CD14-positive monocyte (primary cell): Measurements from ENCODE around the gene ACVR1. TPM values are rescaled to one million over a fixed set of nuclear protein-coding genes. Genes with fewer than 3 reads are reported as not detected.
"Not testable (repeated sequence)": the region's sequence is repeated elsewhere in the genome, so short reads cannot be mapped to it uniquely, and the experiment has no call there.

ENCODE experiments used
- DNase-seq, 3 donors: peaks; one replicate each; pipeline ENCODE4 v3.0.0-alpha.2; 2011 to 2022
- H2AFZ ChIP-seq: 2 replicates; pipeline ENCODE4 v1.6.0; 2012; ENCODE audit warnings: mild to moderate bottlenecking, low read depth, low read length, inconsistent platforms; ENCODE audit not compliant: insufficient read depth, poor library complexity, severe bottlenecking
- H3K27ac ChIP-seq, 2 donors: 1 replicate in 1 of 2; 2 replicates in 1 of 2; pipeline ENCODE4 v1.5.1; 2012 to 2013; ENCODE audit warnings: low read length in 2 of 2, control low read depth in 1 of 2, inconsistent platforms in 1 of 2, low read depth in 1 of 2, mild to moderate bottlenecking in 1 of 2
- H3K27me3 ChIP-seq, 2 donors: one replicate each; pipeline versions ENCODE4 v1.6.0 to v1.6.1; 2011 to 2013; ENCODE audit warnings: low read length in 2 of 2; ENCODE audit not compliant: control insufficient read depth in 2 of 2, insufficient read depth in 2 of 2
- H3K36me3 ChIP-seq, 2 donors: replicated peaks in 1 of 2; 1 replicate in 1 of 2; 2 replicates in 1 of 2; pipeline versions ENCODE4 v1.5.1 to v1.6.1; 2012 to 2013; ENCODE audit warnings: low read length in 2 of 2, control low read depth in 1 of 2, inconsistent platforms in 1 of 2, mild to moderate bottlenecking in 1 of 2; ENCODE audit not compliant: insufficient read depth in 2 of 2, control insufficient read depth in 1 of 2
- H3K4me1 ChIP-seq, 2 donors: 1 replicate in 1 of 2; 2 replicates in 1 of 2; pipeline versions ENCODE4 v1.5.1 to v1.6.1; 2012 to 2013; ENCODE audit warnings: low read length in 2 of 2, control low read depth in 1 of 2, inconsistent platforms in 1 of 2, mild to moderate bottlenecking in 1 of 2, moderate library complexity in 1 of 2; ENCODE audit not compliant: insufficient read depth in 2 of 2, control insufficient read depth in 1 of 2
- H3K4me2 ChIP-seq: replicated peaks from 2 replicates; pipeline ENCODE3; 2012; ENCODE audit warnings: low read length, moderate library complexity, mild to moderate bottlenecking; ENCODE audit not compliant: poor library complexity, severe bottlenecking; ENCODE audit errors: extremely low read depth
- H3K4me3 ChIP-seq, 3 experiments: fragments of 200-600 bp in 1 of 3; sonication (generic) in 1 of 3; replicated peaks in 1 of 3; 1 replicate in 2 of 3; 2 replicates in 1 of 3; pipeline ENCODE4 v1.5.1; 2011 to 2013; ENCODE audit warnings: low read length in 3 of 3, mild to moderate bottlenecking in 3 of 3, control low read depth in 2 of 3, low read depth in 2 of 3, inconsistent platforms in 1 of 3, moderate library complexity in 1 of 3
- H3K79me2 ChIP-seq: 2 replicates; pipeline ENCODE4 v1.6.0; 2012; ENCODE audit warnings: mild to moderate bottlenecking, control low read depth, inconsistent platforms, low read length, moderate library complexity; ENCODE audit not compliant: insufficient read depth
- H3K9ac ChIP-seq: 2 replicates; pipeline ENCODE4 v1.6.0; 2017; ENCODE audit warnings: low read length, mild to moderate bottlenecking; ENCODE audit not compliant: insufficient read depth, poor library complexity, severe bottlenecking
- H3K9me3 ChIP-seq, 2 donors: replicated peaks in 1 of 2; 1 replicate in 1 of 2; 2 replicates in 1 of 2; pipeline versions ENCODE4 v1.5.1 to v1.6.1; 2012 to 2013; ENCODE audit warnings: low read length in 2 of 2, control low read depth in 1 of 2; ENCODE audit not compliant: control insufficient read depth in 1 of 2, insufficient read depth in 1 of 2
- H4K20me1 ChIP-seq: 2 replicates; pipeline ENCODE4 v1.6.0; 2012; ENCODE audit warnings: mild to moderate bottlenecking, low read length, control low read depth, moderate library complexity; ENCODE audit not compliant: insufficient read depth
- H3K27ac Mint-ChIP-seq, 7 donors: one replicate each; pipeline ENCODE4 v1.8.0; 2020; ENCODE audit warnings: mild to moderate bottlenecking in 7 of 7, mixed read lengths in 7 of 7, moderate library complexity in 6 of 7, inconsistent platforms in 2 of 7
- H3K27me3 Mint-ChIP-seq, 3 donors: one replicate each; pipeline ENCODE4 v1.8.0; 2021 to 2022; ENCODE audit warnings: low read depth in 3 of 3, mild to moderate bottlenecking in 3 of 3, mixed read lengths in 3 of 3, moderate library complexity in 3 of 3, inconsistent platforms in 1 of 3
- H3K36me3 Mint-ChIP-seq, 2 donors: one replicate each; pipeline ENCODE4 v1.8.0; 2020; ENCODE audit warnings: mixed read lengths in 2 of 2, inconsistent platforms in 1 of 2, mild to moderate bottlenecking in 1 of 2
- H3K4me1 Mint-ChIP-seq: one replicate; pipeline ENCODE4 v1.8.0; 2020; ENCODE audit warnings: mild to moderate bottlenecking, mixed read lengths
- H3K4me3 Mint-ChIP-seq, 2 donors: one replicate each; pipeline ENCODE4 v1.8.0; 2020; ENCODE audit warnings: mild to moderate bottlenecking in 2 of 2, mixed read lengths in 2 of 2, moderate library complexity in 1 of 2
- H3K9me3 Mint-ChIP-seq, 7 donors: one replicate each; pipeline ENCODE4 v1.8.0; 2020 to 2022; ENCODE audit warnings: mixed read lengths in 7 of 7, mild to moderate bottlenecking in 6 of 7, moderate library complexity in 6 of 7, inconsistent platforms in 2 of 7
- CTCF ChIP-seq: fragments of 200-600 bp; IDR thresholded peaks from one replicate; pipeline ENCODE4 v1.8.0; 2022; ENCODE audit warnings: antibody characterized with exemption, mild to moderate bottlenecking
- WGBS: methylation state at CpG from one replicate; pipeline ENCODE4 v1.1.5; 2013; ENCODE audit warnings: missing lambda C conversion rate; ENCODE audit not compliant: insufficient coverage; 5-methylcytosine and 5-hydroxymethylcytosine counted together
- intact Hi-C, 2 donors: fragments of 100-400 bp; cut with micrococcal nuclease; formaldehyde crosslinking; loops; one replicate each; pipeline versions ENCODE4 v1.15.0 to v1.15.1; 2023
- polyA plus RNA-seq, 3 donors: library from polyadenylated mRNA; depleted of rRNA in 1 of 3; unstranded in 2 of 3; stranded (reverse) in 1 of 3; fragments of 300-500 nt in 2 of 3; fragments of >200 nt in 1 of 3; fragmentation: Illumina TruSeq in 2 of 3; gene quantifications; 1 replicate in 2 of 3; 2 replicates in 1 of 3; pipeline ENCODE4 v1.2.3, GENCODE V29; 2012 to 2021

Gene ACVR1
- polyA plus RNA-seq, 3 donors: 2.8 to 13.4 (median 4.9) TPM

- DNase-seq: no peak
Observed at GRCh38 chr2:157757500-157757899, 118.6 kb downstream of the ACVR1 start.

GRCh38 chr2:157756447-157756846, 119.7 kb downstream of the ACVR1 start:
- H3K9ac ChIP-seq, H3K27me3 Mint-ChIP-seq, H3K4me1 Mint-ChIP-seq, DNase-seq, H3K4me3 ChIP-seq, H3K27ac Mint-ChIP-seq, H3K4me2 ChIP-seq, H3K4me3 Mint-ChIP-seq, H3K27ac ChIP-seq, H3K79me2 ChIP-seq, intact Hi-C loops, H4K20me1 ChIP-seq, H3K27me3 ChIP-seq, H2AFZ ChIP-seq, H3K9me3 ChIP-seq, H3K4me1 ChIP-seq: not testable (repeated sequence)
- H3K36me3 ChIP-seq: peaks cover 5 to 86% of the 10 kb centered on the region in 2 donors
- peaks cover 13 to 48% (median 24%) of the 10 kb centered on the region in 7 donors for H3K9me3 Mint-ChIP-seq
- H3K36me3 Mint-ChIP-seq: peaks cover 85 to 87% of the 10 kb centered on the region in 2 donors
- 88% methylated on average over 4 of the region's 5 CpGs for WGBS

More at GRCh38 chr2:157757500-157757899, 118.6 kb downstream of the ACVR1 start:
- Mint-ChIP-seq H3K36me3 (peaks cover 74 to 80% of the 10 kb centered on the region in 2 donors), H3K9me3 (peaks cover 13 to 38% (median 22%) of the 10 kb centered on the region in 7 donors), H3K27ac (no peak overlapping the region), H3K4me1 (no peaks in the 10 kb centered on the region), H3K4me3 (no peak overlapping the region), H3K27me3 (peaks cover 0 to 2% (median 0%) of the 10 kb centered on the region in 3 donors)
- WGBS: no CpG with 5 or more reads among the region's 1 CpG
- intact Hi-C loops: no loop called here
- no peaks in the 10 kb centered on the region for H3K4me1 ChIP-seq
- H3K9me3 ChIP-seq: peaks cover 0 to 5% of the 10 kb centered on the region in 2 donors
- no peak overlapping the region for H3K27ac ChIP-seq
- H3K79me2 ChIP-seq: no peaks in the 10 kb centered on the region
- H2AFZ ChIP-seq: no peak overlapping the region
- no peak overlapping the region for H3K4me2 ChIP-seq
- no peak overlapping the region for H3K9ac ChIP-seq
- no peak overlapping the region for H3K4me3 ChIP-seq
- peaks cover 5 to 77% of the 10 kb centered on the region in 2 donors for H3K36me3 ChIP-seq
- H3K27me3 ChIP-seq: no peaks in the 10 kb centered on the region
- no peaks in the 10 kb centered on the region for H4K20me1 ChIP-seq
- TF ChIP-seq CTCF: no peak
